NB4 (cell line): Measurements from ENCODE around the gene OR5W2.

Experiments used
- DNase-seq: peaks from one replicate; pipeline ENCODE4 v3.0.0; 2010; ENCODE audit warnings: low read depth
- H3K4me3 ChIP-seq: one replicate; pipeline ENCODE4 v1.5.1; 2011; ENCODE audit warnings: mild to moderate bottlenecking, low read depth, low read length, moderate library complexity
- CTCF ChIP-seq: IDR thresholded peaks from one replicate; pipeline ENCODE4 v1.5.1; 2012; ENCODE audit warnings: low read depth, low read length
- MAX ChIP-seq: IDR thresholded peaks from 2 replicates; pipeline ENCODE4 v1.6.1; 2011; ENCODE audit warnings: low read depth, low read length
- MYC ChIP-seq: IDR thresholded peaks from 2 replicates; pipeline ENCODE4 v1.6.1; 2011; ENCODE audit warnings: low read depth, low read length
- POLR2A ChIP-seq: IDR thresholded peaks from 2 replicates; pipeline ENCODE4 v1.6.1; 2011; ENCODE audit warnings: mild to moderate bottlenecking; ENCODE audit not compliant: insufficient read length; ENCODE audit errors: extremely low read depth

OR5W2 gene

GRCh38 chr11:55914482-55914881 is at the start of gene OR5W2:
TSS of gene OR5W2 (minus strand) at chr11:55914582. CDS start at chr11:55914582, 0 bp downstream.
- no peak within 1 kb of the TSS for H3K4me3 ChIP-seq
- DNase-seq: no peak
- TF ChIP-seq CTCF: no peak

GRCh38 chr11:55956521-55956920 is 42.1 kb upstream of the OR5W2 start:
- TF ChIP-seq MAX (no peak), CTCF (no peak), POLR2A (no peak), MYC (no peak)
- DNase-seq: no peak
- no peak overlapping the region for H3K4me3 ChIP-seq

GRCh38 chr11:55949330-55949729 is 34.9 kb upstream of the OR5W2 start:
- no peak for DNase-seq
- no peak for TF ChIP-seq CTCF
- no peak for TF ChIP-seq MAX
- no peak for TF ChIP-seq POLR2A
- no peak for TF ChIP-seq MYC
- H3K4me3 ChIP-seq: no peak overlapping the region

GRCh38 chr11:55942785-55943392 is 28.5 kb upstream of the OR5W2 start:
- TF ChIP-seq MYC: no peak
- TF ChIP-seq CTCF: peak; percentile 20
- TF ChIP-seq MAX: no peak
- H3K4me3 ChIP-seq: no peak overlapping the region
- DNase-seq: peak; percentile 58

- H3K4me3 ChIP-seq: no peak within 1 kb of the TSS
- no peak for DNase-seq
- TF ChIP-seq CTCF (no peak), MYC (no peak), MAX (no peak), POLR2A (no peak)
Observed at GRCh38 chr11:55936300-55936699, 21.9 kb upstream of the OR5W2 start, which contains the start of gene OR5I1. TSS of gene OR5I1 (minus strand) at chr11:55936400. CDS start at chr11:55936400, 0 bp downstream.

- no peak overlapping the region for H3K4me3 ChIP-seq
- no peak for DNase-seq
- TF ChIP-seq MAX: no peak
- no peak for TF ChIP-seq MYC
- no peak for TF ChIP-seq POLR2A
- TF ChIP-seq CTCF: no peak
Observed at GRCh38 chr11:55920537-55920936, 6.2 kb upstream of the OR5W2 start.
